ENCODE measurements around the gene TCF15. TPM values are rescaled to one million over a fixed set of nuclear protein-coding genes. Genes with fewer than 3 reads are reported as not detected.
A peak's percentile ranks its signal among the peaks of the same experiment; 100 is the strongest.

TCF15 gene
- total and polyA plus RNA-seq, 8 donors, result 0.18 to 2.4 (median 1.5) TPM

DNA sequence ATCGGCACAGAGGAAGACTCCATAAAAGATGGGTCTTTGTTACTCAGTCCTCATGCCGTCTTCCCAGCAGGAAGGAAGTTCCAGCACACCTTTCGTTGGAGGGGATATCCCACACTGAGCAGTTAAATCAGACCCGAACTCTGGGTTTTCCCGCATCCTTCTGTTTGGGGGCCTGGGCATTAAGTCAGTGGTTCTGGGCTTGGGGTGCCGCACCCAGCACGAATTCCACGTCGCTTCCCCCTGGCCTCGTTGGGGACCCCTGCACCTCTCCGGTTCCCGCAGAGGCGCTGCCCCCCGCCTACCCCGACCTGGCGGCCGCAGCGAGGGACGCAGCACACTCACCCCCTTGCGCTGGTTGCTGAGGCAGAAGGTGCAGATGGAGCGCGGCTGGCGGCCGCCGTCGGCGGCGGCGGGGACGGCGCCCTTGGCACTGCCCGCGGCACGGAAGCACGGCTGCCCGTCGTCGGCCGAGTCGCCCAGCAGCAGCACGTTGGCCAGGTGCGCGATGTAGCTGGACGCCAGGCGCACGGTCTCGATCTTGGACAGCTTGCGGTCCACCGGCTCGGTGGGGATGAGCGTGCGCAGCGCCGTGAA, 641 bp downstream of the TCF15 start:
- Histone ChIP-seq H3K27me3 (peaks cover 45 to 61% of the 10 kb centered on the region in 2 donors), H3K9me3 (no peaks in the 10 kb centered on the region), H3K4me3 (peak overlapping the region in 1 of 2 donors; percentile 18), H3K27ac (no peak overlapping the region), H3K4me1 (peaks cover 0 to 9% of the 10 kb centered on the region in 2 donors), H3K36me3 (no peaks in the 10 kb centered on the region)
- intact Hi-C loops (cut with DNase I), result no loop called here
- DNase-seq (no peak), ATAC-seq (no peak)
- TF ChIP-seq, protein P1, sequence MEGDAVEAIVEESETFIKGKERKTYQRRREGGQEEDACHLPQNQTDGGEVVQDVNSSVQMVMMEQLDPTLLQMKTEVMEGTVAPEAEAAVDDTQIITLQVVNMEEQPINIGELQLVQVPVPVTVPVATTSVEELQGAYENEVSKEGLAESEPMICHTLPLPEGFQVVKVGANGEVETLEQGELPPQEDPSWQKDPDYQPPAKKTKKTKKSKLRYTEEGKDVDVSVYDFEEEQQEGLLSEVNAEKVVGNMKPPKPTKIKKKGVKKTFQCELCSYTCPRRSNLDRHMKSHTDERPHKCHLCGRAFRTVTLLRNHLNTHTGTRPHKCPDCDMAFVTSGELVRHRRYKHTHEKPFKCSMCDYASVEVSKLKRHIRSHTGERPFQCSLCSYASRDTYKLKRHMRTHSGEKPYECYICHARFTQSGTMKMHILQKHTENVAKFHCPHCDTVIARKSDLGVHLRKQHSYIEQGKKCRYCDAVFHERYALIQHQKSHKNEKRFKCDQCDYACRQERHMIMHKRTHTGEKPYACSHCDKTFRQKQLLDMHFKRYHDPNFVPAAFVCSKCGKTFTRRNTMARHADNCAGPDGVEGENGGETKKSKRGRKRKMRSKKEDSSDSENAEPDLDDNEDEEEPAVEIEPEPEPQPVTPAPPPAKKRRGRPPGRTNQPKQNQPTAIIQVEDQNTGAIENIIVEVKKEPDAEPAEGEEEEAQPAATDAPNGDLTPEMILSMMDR (IDR thresholded peaks at IDR 0.05), result no peak

DNA sequence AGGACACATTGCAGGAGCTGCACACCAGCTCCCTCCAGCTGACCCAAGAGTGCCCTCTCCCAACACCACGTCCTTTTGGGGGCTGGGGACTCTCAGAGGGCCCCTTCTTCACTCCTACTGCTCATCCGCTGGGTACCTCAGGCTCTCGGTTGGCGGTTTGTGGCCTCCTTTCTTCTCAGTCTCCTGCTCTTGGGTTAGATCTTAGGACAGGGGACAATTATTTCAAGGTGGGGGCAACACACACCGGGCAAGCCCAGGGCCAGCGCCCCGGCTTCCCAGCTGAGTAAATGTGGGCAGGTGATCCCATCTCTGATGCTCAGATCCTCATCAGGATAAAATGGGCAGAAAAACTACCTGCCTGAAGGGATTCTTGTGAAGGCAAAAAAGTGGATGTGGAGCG, 1.1 kb downstream of the TCF15 start:
- H3K36me3 ChIP-seq, result no peaks in the 10 kb centered on the region
- H3K9me3 ChIP-seq, result no peaks in the 10 kb centered on the region
- TF ChIP-seq, protein P1 (IDR thresholded peaks at IDR 0.05), result no peak
- intact Hi-C loops (cut with DNase I), result no loop called here
- ATAC-seq (no peak), DNase-seq (no peak)
- H3K27ac ChIP-seq, result no peak overlapping the region
- H3K4me3 ChIP-seq, result no peak overlapping the region
- H3K27me3 ChIP-seq, result peaks cover 45 to 59% of the 10 kb centered on the region in 2 donors
- H3K4me1 ChIP-seq, result peaks cover 0 to 9% of the 10 kb centered on the region in 2 donors

DNA sequence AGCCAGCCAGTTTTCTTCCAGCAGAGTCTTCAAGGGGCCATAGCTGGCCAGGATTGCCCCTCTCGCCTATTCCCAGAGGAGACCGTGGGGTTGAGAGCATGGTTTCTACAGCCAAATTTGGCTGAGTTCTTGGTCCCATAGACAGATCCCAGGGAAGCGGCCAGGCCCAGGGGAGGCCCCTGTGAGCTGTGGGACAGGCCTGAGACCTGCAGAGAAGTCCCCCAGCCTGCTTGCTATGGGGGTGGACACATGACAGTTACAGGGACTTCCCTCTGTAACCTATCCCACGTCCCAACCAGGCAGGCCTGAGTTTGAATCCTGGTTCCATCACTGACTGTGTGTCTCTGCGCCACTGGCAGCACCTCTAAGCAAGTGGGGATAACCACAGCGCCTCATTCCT, 2.6 kb downstream of the TCF15 start:
- no peak for DNase-seq
- Histone ChIP-seq H3K36me3 (no peaks in the 10 kb centered on the region), H3K9me3 (no peaks in the 10 kb centered on the region), H3K27ac (no peak overlapping the region), H3K4me3 (no peak overlapping the region), H3K4me1 (peaks cover 0 to 9% of the 10 kb centered on the region in 2 donors), H3K27me3 (peaks cover 38 to 44% of the 10 kb centered on the region in 2 donors)
- intact Hi-C loops (cut with DNase I), result no loop called here
- TF ChIP-seq, protein P1 (IDR thresholded peaks at IDR 0.05), result no peak
- no peak for ATAC-seq

DNA sequence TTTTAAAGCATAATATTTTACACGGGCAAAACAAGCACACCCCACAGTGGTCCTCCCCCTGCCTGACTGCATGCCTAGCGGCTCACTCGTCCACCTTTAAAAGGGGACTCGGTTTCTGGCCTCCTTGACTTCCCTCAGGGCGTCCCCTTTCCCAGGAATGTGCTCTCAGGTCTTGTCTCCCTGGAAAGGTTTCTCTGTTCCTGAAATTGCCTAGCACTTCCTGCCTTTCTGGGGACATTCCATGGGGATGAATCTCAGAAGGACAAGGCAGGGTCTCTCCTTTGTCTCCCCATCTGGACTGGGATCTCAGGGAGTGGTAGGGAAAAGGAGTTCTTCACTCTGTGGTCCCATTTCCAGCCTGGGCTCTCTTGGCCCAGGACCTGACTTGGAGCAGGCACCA, 4.9 kb downstream of the TCF15 start:
- DNase-seq (no peak), ATAC-seq (no peak)
- no peak overlapping the region for H3K4me3 ChIP-seq
- TF ChIP-seq, protein P1 (IDR thresholded peaks at IDR 0.05), result no peak
- H3K27me3 ChIP-seq, result peaks cover 18 to 22% of the 10 kb centered on the region in 2 donors
- H3K27ac ChIP-seq, result no peak overlapping the region
- H3K9me3 ChIP-seq, result no peaks in the 10 kb centered on the region
- intact Hi-C loops (cut with DNase I), result no loop called here
- peaks cover 0 to 5% of the 10 kb centered on the region in 2 donors for H3K4me1 ChIP-seq
- H3K36me3 ChIP-seq, result no peaks in the 10 kb centered on the region

DNA sequence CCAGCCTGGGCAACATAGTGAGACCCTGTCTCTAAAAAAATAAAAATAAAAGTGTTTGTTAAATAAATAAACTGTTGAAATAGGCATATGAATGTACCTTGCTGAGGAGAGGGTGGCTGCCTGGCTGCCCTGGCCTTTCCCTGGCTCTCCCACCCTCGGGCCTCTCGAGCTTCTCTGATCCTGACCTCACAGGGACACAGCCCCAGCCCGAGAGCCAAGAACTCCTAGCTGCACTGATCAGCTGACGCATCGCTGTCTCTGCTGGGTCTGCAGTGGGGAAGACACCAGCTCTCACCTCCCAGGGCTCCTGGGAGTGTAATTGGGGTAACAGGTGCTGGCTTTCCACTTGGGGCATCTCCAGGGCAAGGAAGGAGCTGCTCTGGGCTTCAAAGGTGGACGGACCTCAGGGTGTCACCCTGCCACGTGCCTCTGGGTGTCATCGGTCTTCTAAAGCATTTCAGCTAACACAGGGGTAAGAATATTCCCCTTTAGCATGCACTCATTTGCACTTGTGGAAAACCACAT, 6.9 kb downstream of the TCF15 start:
- Histone ChIP-seq H3K27me3 (peaks cover under 1 to 3% of the 10 kb centered on the region in 2 donors), H3K36me3 (no peaks in the 10 kb centered on the region), H3K4me3 (no peak overlapping the region), H3K4me1 (no peaks in the 10 kb centered on the region), H3K9me3 (no peaks in the 10 kb centered on the region), H3K27ac (peak overlapping the region in 1 of 2 donors; percentile 26)
- TF ChIP-seq, protein P1 (IDR thresholded peaks at IDR 0.05), result no peak
- ATAC-seq (no peak), DNase-seq (peak in 1 of 4 donors; percentile 22)
- intact Hi-C loops (cut with DNase I), result no loop called here
